Liver (tissue), 9 donors: ENCODE results near the gene PHB1. TPM values are rescaled to one million over a fixed set of nuclear protein-coding genes. Genes with fewer than 3 reads are reported as not detected.

Source experiments
- DNase-seq: peaks from one replicate; pipeline ENCODE4 v3.0.0-alpha.2; 2017; ENCODE audit warnings: low spot score
- H3K27ac ChIP-seq, 2 donors: one replicate each; pipeline ENCODE4 v1.7.0; 2013; ENCODE audit warnings: inconsistent platforms in 2 of 2, low read length in 2 of 2, control low read depth in 1 of 2, low read depth in 1 of 2, mild to moderate bottlenecking in 1 of 2
- H3K27me3 ChIP-seq, 4 donors: one replicate each; pipeline versions ENCODE4 v1.6.1 to v1.7.0; 2013; ENCODE audit warnings: low read length in 3 of 4, inconsistent platforms in 1 of 4, mild to moderate bottlenecking in 1 of 4, moderate library complexity in 1 of 4; ENCODE audit not compliant: control insufficient read depth in 4 of 4, insufficient read depth in 4 of 4
- H3K36me3 ChIP-seq, 4 donors: one replicate each; pipeline versions ENCODE4 v1.6.1 to v1.7.0; 2013; ENCODE audit warnings: low read length in 3 of 4, mild to moderate bottlenecking in 3 of 4, low read depth in 1 of 4, moderate library complexity in 1 of 4; ENCODE audit not compliant: control insufficient read depth in 4 of 4, insufficient read depth in 3 of 4
- H3K4me1 ChIP-seq, 4 donors: one replicate each; pipeline versions ENCODE4 v1.6.1 to v1.7.0; 2013; ENCODE audit warnings: low read length in 3 of 4, mild to moderate bottlenecking in 3 of 4, moderate library complexity in 1 of 4; ENCODE audit not compliant: control insufficient read depth in 4 of 4, insufficient read depth in 4 of 4
- H3K4me3 ChIP-seq, 3 donors: one replicate each; pipeline versions ENCODE4 v1.6.1 to v1.7.0; 2013; ENCODE audit warnings: low read length in 3 of 3, control low read depth in 1 of 3, low read depth in 1 of 3, mild to moderate bottlenecking in 1 of 3
- H3K9ac ChIP-seq, 2 donors: one replicate each; pipeline ENCODE4 v1.7.0; 2013; ENCODE audit warnings: low read length in 2 of 2, mild to moderate bottlenecking in 2 of 2, moderate library complexity in 2 of 2, control low read depth in 1 of 2, low read depth in 1 of 2
- H3K9me3 ChIP-seq, 4 donors: one replicate each; pipeline versions ENCODE4 v1.6.1 to v1.7.0; 2013; ENCODE audit warnings: low read length in 3 of 4; ENCODE audit not compliant: control insufficient read depth in 4 of 4
- FOXA1 ChIP-seq: IDR thresholded peaks from 2 replicates; pipeline ENCODE4 v1.6.1; 2016; ENCODE audit warnings: antibody characterized with exemption
- GABPA ChIP-seq, 2 donors: IDR thresholded peaks in 1 of 2; conservative IDR thresholded peaks in 1 of 2; 2 replicates each; pipeline ENCODE4 v1.6.1; 2016; ENCODE audit warnings: antibody characterized with exemption in 2 of 2, mild to moderate bottlenecking in 1 of 2, moderate library complexity in 1 of 2
- HNF4A ChIP-seq, 2 donors: conservative IDR thresholded peaks; 2 replicates each; pipeline ENCODE4 v1.6.1; 2016; ENCODE audit warnings: antibody characterized with exemption in 2 of 2, mild to moderate bottlenecking in 2 of 2
- HNF4G ChIP-seq: IDR thresholded peaks from 2 replicates; pipeline ENCODE4 v1.6.1; 2016; ENCODE audit warnings: antibody characterized with exemption
- JUND ChIP-seq, 2 donors: IDR thresholded peaks; 2 replicates each; pipeline ENCODE4 v1.6.1; 2016; ENCODE audit warnings: antibody characterized with exemption in 2 of 2
- NR2F2 ChIP-seq: IDR thresholded peaks from 2 replicates; pipeline ENCODE4 v1.6.1; 2016; ENCODE audit warnings: antibody characterized with exemption
- RAD21 ChIP-seq, 2 donors: IDR thresholded peaks; 2 replicates each; pipeline ENCODE4 v1.6.1; 2016; ENCODE audit warnings: antibody characterized with exemption in 2 of 2, mild to moderate bottlenecking in 2 of 2
- RXRA ChIP-seq, 2 donors: IDR thresholded peaks; 2 replicates each; pipeline ENCODE4 v1.6.1; 2017 to 2018; ENCODE audit warnings: antibody characterized with exemption in 2 of 2, mild to moderate bottlenecking in 1 of 2
- SP1 ChIP-seq: IDR thresholded peaks from 2 replicates; pipeline ENCODE4 v1.6.1; 2018; ENCODE audit warnings: antibody characterized with exemption, mild to moderate bottlenecking
- YY1 ChIP-seq: IDR thresholded peaks from 2 replicates; pipeline ENCODE4 v1.6.1; 2016; ENCODE audit warnings: antibody characterized with exemption, mild to moderate bottlenecking
- WGBS: extraction: QIAGEN DNeasy Blood & Tissue Kit; methylation state at CpG from one replicate; pipeline ENCODE4 v1.1.7; 2013; 5-methylcytosine and 5-hydroxymethylcytosine counted together
- polyA plus RNA-seq, 2 donors: library from polyadenylated mRNA; stranded (reverse) in 1 of 2; unstranded in 1 of 2; fragments of 200-250 nt in 1 of 2; fragments of >200 nt in 1 of 2; fragmentation: Nextera tagmentation in 1 of 2; extraction: Ambion mirVana in 1 of 2; gene quantifications; one replicate each; pipeline versions ENCODE4 v1.2.1 to v1.2.3, GENCODE V29; 2013 to 2015
- total RNA-seq, 2 donors: library from RNA; depleted of rRNA; stranded (reverse); fragments of >200 nt; gene quantifications; one replicate each; pipeline ENCODE4 v1.2.3, GENCODE V29; 2014
- TF ChIP-seq, protein P1 (sequence below): IDR thresholded peaks from 2 replicates; pipeline ENCODE4 v1.6.1; 2016; ENCODE audit warnings: antibody characterized with exemption, mild to moderate bottlenecking
- TF ChIP-seq, protein P2 (sequence below): fragments of 150-350 bp; IDR thresholded peaks from 2 replicates; pipeline ENCODE4 v1.5.1; 2017; ENCODE audit warnings: improper control_type of control experiment, low read depth, low read length; ENCODE audit not compliant: missing input control
- TF ChIP-seq, protein P3 (sequence below): IDR thresholded peaks from 2 replicates; pipeline ENCODE4 v1.6.1; 2016; ENCODE audit warnings: antibody characterized with exemption
- TF ChIP-seq, protein P4 (sequence below): IDR thresholded peaks from 2 replicates; pipeline ENCODE4 v1.6.1; 2016; ENCODE audit warnings: antibody characterized with exemption
- donor health status: healthy.
- donor health status: healthy.
- donor health status: healthy.
- donor health status: healthy.
- donor health status: healthy.

PHB1 gene
- total and polyA plus RNA-seq, 4 donors = 52.5 to 149 (median 98.5) TPM

DNA sequence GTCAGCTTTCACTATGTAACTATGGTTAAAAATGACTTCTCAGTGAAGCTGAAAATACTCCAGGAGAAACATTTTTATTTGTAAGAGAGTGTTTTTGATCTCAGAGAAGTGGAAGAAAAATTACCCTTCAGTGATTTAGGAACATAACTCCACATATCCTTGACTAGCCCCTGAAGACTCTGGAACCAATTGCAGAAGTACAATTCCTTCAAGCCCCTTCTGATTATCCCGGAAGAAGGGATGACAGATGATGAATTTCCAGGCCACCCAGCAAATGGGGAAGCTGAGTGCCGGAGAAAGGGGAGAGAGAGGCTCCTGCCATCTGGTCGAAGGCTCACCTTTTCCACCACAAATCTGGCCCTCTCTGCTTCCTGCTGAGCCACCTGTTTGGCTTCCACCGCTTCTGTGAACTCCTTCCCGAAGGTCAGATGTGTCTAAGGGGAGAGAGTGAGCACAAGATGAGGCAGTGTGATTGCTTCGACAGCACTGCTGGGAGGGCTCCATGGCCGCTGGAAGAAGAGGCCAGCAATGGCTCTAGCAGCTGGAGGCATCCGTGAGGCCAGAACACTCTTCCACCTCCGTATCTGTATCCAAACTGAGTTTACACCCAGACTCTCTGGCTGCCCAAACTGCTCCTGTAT lies 8.1 kb downstream of the PHB1 start:
- no peaks in the 10 kb centered on the region for H3K4me1 ChIP-seq
- no peak overlapping the region for H3K27ac ChIP-seq
- no peak overlapping the region for H3K4me3 ChIP-seq
- TF ChIP-seq HNF4G = no peak
- no peak for TF ChIP-seq NR2F2
- TF ChIP-seq, protein P1, sequence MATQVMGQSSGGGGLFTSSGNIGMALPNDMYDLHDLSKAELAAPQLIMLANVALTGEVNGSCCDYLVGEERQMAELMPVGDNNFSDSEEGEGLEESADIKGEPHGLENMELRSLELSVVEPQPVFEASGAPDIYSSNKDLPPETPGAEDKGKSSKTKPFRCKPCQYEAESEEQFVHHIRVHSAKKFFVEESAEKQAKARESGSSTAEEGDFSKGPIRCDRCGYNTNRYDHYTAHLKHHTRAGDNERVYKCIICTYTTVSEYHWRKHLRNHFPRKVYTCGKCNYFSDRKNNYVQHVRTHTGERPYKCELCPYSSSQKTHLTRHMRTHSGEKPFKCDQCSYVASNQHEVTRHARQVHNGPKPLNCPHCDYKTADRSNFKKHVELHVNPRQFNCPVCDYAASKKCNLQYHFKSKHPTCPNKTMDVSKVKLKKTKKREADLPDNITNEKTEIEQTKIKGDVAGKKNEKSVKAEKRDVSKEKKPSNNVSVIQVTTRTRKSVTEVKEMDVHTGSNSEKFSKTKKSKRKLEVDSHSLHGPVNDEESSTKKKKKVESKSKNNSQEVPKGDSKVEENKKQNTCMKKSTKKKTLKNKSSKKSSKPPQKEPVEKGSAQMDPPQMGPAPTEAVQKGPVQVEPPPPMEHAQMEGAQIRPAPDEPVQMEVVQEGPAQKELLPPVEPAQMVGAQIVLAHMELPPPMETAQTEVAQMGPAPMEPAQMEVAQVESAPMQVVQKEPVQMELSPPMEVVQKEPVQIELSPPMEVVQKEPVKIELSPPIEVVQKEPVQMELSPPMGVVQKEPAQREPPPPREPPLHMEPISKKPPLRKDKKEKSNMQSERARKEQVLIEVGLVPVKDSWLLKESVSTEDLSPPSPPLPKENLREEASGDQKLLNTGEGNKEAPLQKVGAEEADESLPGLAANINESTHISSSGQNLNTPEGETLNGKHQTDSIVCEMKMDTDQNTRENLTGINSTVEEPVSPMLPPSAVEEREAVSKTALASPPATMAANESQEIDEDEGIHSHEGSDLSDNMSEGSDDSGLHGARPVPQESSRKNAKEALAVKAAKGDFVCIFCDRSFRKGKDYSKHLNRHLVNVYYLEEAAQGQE = no peak
- TF ChIP-seq, protein P2, sequence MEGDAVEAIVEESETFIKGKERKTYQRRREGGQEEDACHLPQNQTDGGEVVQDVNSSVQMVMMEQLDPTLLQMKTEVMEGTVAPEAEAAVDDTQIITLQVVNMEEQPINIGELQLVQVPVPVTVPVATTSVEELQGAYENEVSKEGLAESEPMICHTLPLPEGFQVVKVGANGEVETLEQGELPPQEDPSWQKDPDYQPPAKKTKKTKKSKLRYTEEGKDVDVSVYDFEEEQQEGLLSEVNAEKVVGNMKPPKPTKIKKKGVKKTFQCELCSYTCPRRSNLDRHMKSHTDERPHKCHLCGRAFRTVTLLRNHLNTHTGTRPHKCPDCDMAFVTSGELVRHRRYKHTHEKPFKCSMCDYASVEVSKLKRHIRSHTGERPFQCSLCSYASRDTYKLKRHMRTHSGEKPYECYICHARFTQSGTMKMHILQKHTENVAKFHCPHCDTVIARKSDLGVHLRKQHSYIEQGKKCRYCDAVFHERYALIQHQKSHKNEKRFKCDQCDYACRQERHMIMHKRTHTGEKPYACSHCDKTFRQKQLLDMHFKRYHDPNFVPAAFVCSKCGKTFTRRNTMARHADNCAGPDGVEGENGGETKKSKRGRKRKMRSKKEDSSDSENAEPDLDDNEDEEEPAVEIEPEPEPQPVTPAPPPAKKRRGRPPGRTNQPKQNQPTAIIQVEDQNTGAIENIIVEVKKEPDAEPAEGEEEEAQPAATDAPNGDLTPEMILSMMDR = no peak
- TF ChIP-seq, protein P3, sequence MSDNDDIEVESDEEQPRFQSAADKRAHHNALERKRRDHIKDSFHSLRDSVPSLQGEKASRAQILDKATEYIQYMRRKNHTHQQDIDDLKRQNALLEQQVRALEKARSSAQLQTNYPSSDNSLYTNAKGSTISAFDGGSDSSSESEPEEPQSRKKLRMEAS = no peak
- TF ChIP-seq SP1 = no peak
- TF ChIP-seq HNF4A (conservative IDR thresholded peaks at IDR 0.05) = no peak
- no peak for TF ChIP-seq GABPA (IDR thresholded peaks at IDR 0.05 in 1 of 2, conservative IDR thresholded peaks at IDR 0.05 in 1 of 2)
- H3K9ac ChIP-seq = no peak overlapping the region
- 96% methylated on average over 9 of the region's 9 CpGs for WGBS
- H3K27me3 ChIP-seq = no peaks in the 10 kb centered on the region
- no peak for DNase-seq
- peaks cover 19 to 74% (median 62%) of the 10 kb centered on the region in 4 donors for H3K36me3 ChIP-seq
- H3K9me3 ChIP-seq = no peaks in the 10 kb centered on the region

DNA sequence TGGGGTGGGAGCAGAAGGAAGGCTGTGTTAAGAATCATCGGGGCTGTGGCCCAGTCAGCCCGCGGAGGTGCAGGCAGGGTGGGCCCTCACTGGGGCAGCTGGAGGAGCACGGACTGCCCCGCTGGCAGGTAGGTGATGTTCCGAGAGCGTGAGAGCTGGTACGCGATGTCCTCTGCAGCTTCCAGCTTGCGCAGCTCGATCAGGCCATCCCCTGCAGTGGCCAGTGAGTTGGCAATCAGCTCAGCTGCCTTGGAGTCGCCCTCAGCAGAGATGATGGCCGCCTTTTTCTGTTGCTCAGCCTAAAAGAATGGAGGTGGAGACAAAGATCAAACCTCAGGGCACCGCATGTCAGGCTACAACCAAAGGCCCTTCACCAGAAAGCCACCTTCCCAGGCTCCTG lies 9.8 kb downstream of the PHB1 start:
- TF ChIP-seq HNF4G (no peak), GABPA (IDR thresholded peaks at IDR 0.05 in 1 of 2, conservative IDR thresholded peaks at IDR 0.05 in 1 of 2) (no peak), RAD21 (IDR thresholded peaks at IDR 0.05) (no peak), SP1 (no peak), YY1 (no peak), RXRA (IDR thresholded peaks at IDR 0.05) (no peak), FOXA1 (no peak), NR2F2 (no peak), JUND (IDR thresholded peaks at IDR 0.05) (no peak), HNF4A (conservative IDR thresholded peaks at IDR 0.05) (no peak)
- TF ChIP-seq, protein P3 = no peak
- TF ChIP-seq, protein P4, sequence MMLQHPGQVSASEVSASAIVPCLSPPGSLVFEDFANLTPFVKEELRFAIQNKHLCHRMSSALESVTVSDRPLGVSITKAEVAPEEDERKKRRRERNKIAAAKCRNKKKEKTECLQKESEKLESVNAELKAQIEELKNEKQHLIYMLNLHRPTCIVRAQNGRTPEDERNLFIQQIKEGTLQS = no peak
- TF ChIP-seq, protein P2 = no peak
- H3K4me1 ChIP-seq = no peaks in the 10 kb centered on the region
- no peak overlapping the region for H3K9ac ChIP-seq
- H3K4me3 ChIP-seq = no peak overlapping the region
- DNase-seq = no peak
- peaks cover 19 to 60% (median 50%) of the 10 kb centered on the region in 4 donors for H3K36me3 ChIP-seq
- no peak overlapping the region for H3K27ac ChIP-seq
- WGBS = 97% methylated on average over 14 of the region's 14 CpGs
- no peaks in the 10 kb centered on the region for H3K27me3 ChIP-seq
- no peaks in the 10 kb centered on the region for H3K9me3 ChIP-seq
